Left lung (tissue), 10 donors: Measurements from ENCODE around the gene APLNR. TPM values are rescaled to one million over a fixed set of nuclear protein-coding genes. Genes with fewer than 3 reads are reported as not detected.

Experiments
- ATAC-seq: fragments of 200-7000 bp; cut with Tn5 transposase; one replicate; pipeline ENCODE4 v1.9.1; 2020; ENCODE audit warnings: moderate library complexity
- DNase-seq, 4 donors: peaks; one replicate each; pipeline ENCODE4 v3.0.0-alpha.2; 2013 to 2020
- H3K27ac ChIP-seq, 2 donors: fragments of 200-600 bp; sonication (generic) in 1 of 2; one replicate each; pipeline versions ENCODE4 v1.5.0 to v1.8.0; 2020 to 2021
- H3K27me3 ChIP-seq, 2 donors: fragments of 200-600 bp; sonication (generic) in 1 of 2; one replicate each; pipeline versions ENCODE4 v1.5.0 to v1.8.0; 2020 to 2021
- H3K36me3 ChIP-seq, 2 donors: fragments of 200-600 bp; sonication (generic) in 1 of 2; one replicate each; pipeline versions ENCODE4 v1.5.0 to v1.8.0; 2020 to 2021
- H3K4me1 ChIP-seq, 2 donors: fragments of 200-600 bp; one replicate each; pipeline ENCODE4 v1.8.0; 2021
- H3K4me3 ChIP-seq, 2 donors: fragments of 200-600 bp; sonication (generic) in 1 of 2; one replicate each; pipeline versions ENCODE4 v1.5.0 to v1.8.0; 2020 to 2021; ENCODE audit warnings: mild to moderate bottlenecking in 1 of 2
- H3K9me3 ChIP-seq, 2 donors: fragments of 200-600 bp; sonication (generic) in 1 of 2; one replicate each; pipeline versions ENCODE4 v1.5.0 to v1.8.0; 2020 to 2021
- intact Hi-C, 2 donors: fragments of 100-400 bp; cut with DNase I; formaldehyde crosslinking; loops; one replicate each; pipeline versions ENCODE4 v1.11.2 to v1.14.2; 2022
- polyA plus RNA-seq, 6 donors: library from polyadenylated mRNA; unstranded; fragments of 120-200 nt; gene quantifications; one replicate each; pipeline ENCODE4 v1.2.1, GENCODE V29; 2013; ENCODE audit not compliant: insufficient read length in 6 of 6
- total RNA-seq, 2 donors: library from RNA; stranded (reverse); fragmentation: NEBNext Ultra II Directional; extraction: Animal tissue kit (Norgen Biotek cat#: 25700); gene quantifications; one replicate each; pipeline ENCODE4 v1.2.1, GENCODE V29; 2021
- TF ChIP-seq, protein P1 (sequence below), 2 donors: fragments of 200-600 bp; sonication (generic) in 1 of 2; IDR thresholded peaks; one replicate each; pipeline versions ENCODE4 v1.5.0 to v1.8.0; 2021; ENCODE audit warnings: antibody characterized with exemption in 2 of 2
- donor health status: DM: no; HTN: yes; CAD: no.
- donor health status: DM: no; HTN: no; CAD: no.

Gene APLNR
- total and polyA plus RNA-seq, 8 donors: 11.2 to 189 (median 144) TPM

DNA sequence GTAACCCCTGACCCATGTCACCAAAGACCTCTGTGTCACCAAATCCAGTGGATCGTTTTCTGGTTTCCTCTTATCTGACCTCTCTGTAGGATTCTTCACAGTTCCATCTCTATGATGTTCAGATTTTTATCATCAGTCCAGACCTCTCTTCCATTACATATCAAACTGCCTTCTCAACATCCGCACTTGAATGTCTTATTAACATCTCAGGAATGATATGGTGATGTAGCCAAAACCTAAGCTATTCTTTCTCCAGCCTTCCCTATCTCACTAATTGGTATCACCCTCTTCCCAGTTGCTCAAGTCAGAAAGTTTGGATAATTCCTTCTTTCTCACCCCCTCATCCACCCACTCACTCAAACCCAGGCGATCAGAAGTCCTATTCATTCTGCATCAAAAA lies 13.4 kb downstream of the APLNR start:
- TF ChIP-seq, protein P1, sequence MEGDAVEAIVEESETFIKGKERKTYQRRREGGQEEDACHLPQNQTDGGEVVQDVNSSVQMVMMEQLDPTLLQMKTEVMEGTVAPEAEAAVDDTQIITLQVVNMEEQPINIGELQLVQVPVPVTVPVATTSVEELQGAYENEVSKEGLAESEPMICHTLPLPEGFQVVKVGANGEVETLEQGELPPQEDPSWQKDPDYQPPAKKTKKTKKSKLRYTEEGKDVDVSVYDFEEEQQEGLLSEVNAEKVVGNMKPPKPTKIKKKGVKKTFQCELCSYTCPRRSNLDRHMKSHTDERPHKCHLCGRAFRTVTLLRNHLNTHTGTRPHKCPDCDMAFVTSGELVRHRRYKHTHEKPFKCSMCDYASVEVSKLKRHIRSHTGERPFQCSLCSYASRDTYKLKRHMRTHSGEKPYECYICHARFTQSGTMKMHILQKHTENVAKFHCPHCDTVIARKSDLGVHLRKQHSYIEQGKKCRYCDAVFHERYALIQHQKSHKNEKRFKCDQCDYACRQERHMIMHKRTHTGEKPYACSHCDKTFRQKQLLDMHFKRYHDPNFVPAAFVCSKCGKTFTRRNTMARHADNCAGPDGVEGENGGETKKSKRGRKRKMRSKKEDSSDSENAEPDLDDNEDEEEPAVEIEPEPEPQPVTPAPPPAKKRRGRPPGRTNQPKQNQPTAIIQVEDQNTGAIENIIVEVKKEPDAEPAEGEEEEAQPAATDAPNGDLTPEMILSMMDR (IDR thresholded peaks at IDR 0.05): no peak
- H3K27ac ChIP-seq: no peak overlapping the region
- no peak overlapping the region for H3K4me3 ChIP-seq
- ATAC-seq: no peak
- H3K27me3 ChIP-seq: no peaks in the 10 kb centered on the region
- no peaks in the 10 kb centered on the region for H3K36me3 ChIP-seq
- H3K9me3 ChIP-seq: no peaks in the 10 kb centered on the region
- DNase-seq: no peak
- intact Hi-C loops: no loop called here
- peaks cover 0 to 4% of the 10 kb centered on the region in 2 donors for H3K4me1 ChIP-seq

DNA sequence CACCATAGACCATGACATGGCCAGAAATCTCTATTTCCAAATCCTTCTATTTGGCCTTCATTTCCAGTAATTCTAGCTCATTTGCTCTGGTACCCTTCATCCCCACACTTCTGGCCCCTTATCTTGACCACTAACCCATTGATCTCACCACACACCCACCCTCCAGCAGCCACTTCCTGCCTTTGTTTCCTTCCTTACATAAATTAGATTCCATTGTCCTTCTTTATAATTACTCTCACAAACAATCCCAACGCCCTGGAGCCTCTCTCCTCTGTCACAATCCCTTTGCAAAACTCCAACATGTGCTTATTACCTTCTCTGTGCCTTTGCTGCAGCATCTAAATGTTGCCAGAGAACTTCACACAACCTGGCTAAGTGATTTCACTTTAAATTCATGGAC lies 14.8 kb downstream of the APLNR start:
- ATAC-seq: no peak
- Histone ChIP-seq H3K4me3 (no peak overlapping the region), H3K27ac (peak overlapping the region in 1 of 2 donors; percentile 23), H3K27me3 (no peaks in the 10 kb centered on the region), H3K4me1 (peaks cover 0 to 4% of the 10 kb centered on the region in 2 donors), H3K36me3 (no peaks in the 10 kb centered on the region), H3K9me3 (no peaks in the 10 kb centered on the region)
- TF ChIP-seq, protein P1 (IDR thresholded peaks at IDR 0.05): no peak
- intact Hi-C loops: no loop called here
- DNase-seq: no peak

- peak overlapping the region in 1 of 2 donors; percentile 37 for H3K27ac ChIP-seq
- intact Hi-C loops: no loop called here
Observed at GRCh38 chr11:57219021-57219627, 17.9 kb downstream of the APLNR start.

GRCh38 chr11:57217053-57217452 lies 20.0 kb downstream of the APLNR start:
- TF ChIP-seq, protein P1 (IDR thresholded peaks at IDR 0.05): no peak
- intact Hi-C loops: no loop called here
- H3K27me3 ChIP-seq: no peaks in the 10 kb centered on the region
- ATAC-seq (no peak), DNase-seq (no peak)
- H3K4me1 ChIP-seq: peaks cover 10 to 11% of the 10 kb centered on the region in 2 donors
- H3K4me3 ChIP-seq: no peak overlapping the region
- H3K27ac ChIP-seq: no peak overlapping the region
- H3K9me3 ChIP-seq: no peaks in the 10 kb centered on the region
- H3K36me3 ChIP-seq: no peaks in the 10 kb centered on the region

More at GRCh38 chr11:57219021-57219627, 17.9 kb downstream of the APLNR start:
- Histone ChIP-seq H3K4me1 (peaks cover 4 to 8% of the 10 kb centered on the region in 2 donors), H3K27me3 (no peaks in the 10 kb centered on the region), H3K36me3 (no peaks in the 10 kb centered on the region), H3K9me3 (no peaks in the 10 kb centered on the region), H3K4me3 (no peak overlapping the region)
- ATAC-seq (peak; percentile 34), DNase-seq (no peak)
- TF ChIP-seq, protein P1 (IDR thresholded peaks at IDR 0.05): no peak

GRCh38 chr11:57216463-57216862 lies 20.6 kb downstream of the APLNR start:
- TF ChIP-seq, protein P1 (IDR thresholded peaks at IDR 0.05): no peak
- H3K27ac ChIP-seq: no peak overlapping the region
- no peaks in the 10 kb centered on the region for H3K36me3 ChIP-seq
- peaks cover 10 to 11% of the 10 kb centered on the region in 2 donors for H3K4me1 ChIP-seq
- no peaks in the 10 kb centered on the region for H3K9me3 ChIP-seq
- H3K27me3 ChIP-seq: no peaks in the 10 kb centered on the region
- no peak overlapping the region for H3K4me3 ChIP-seq
- no peak for ATAC-seq
- DNase-seq: no peak
- intact Hi-C loops: no loop called here
